GM20000 (cell line): ENCODE data around the gene METTL21A.
A peak's percentile ranks its signal among the peaks of the same experiment; 100 is the strongest.

Experiments used
- DNase-seq: peaks from one replicate; pipeline ENCODE4 v3.0.0; 2012; ENCODE audit warnings: low spot score
- CTCF ChIP-seq: IDR thresholded peaks from 2 replicates; pipeline ENCODE4 v1.5.1; 2012; ENCODE audit warnings: mild to moderate bottlenecking, control low read depth; ENCODE audit errors: extremely low read depth, missing control alignments

METTL21A gene

GRCh38 chr2:207625014-207625907 is at the start of gene METTL21A:
TSS of gene METTL21A (minus strand) at chr2:207625394. CDS start at chr2:207624375, 1,019 bp downstream.
- DNase-seq, result peak; percentile 99
- TF ChIP-seq CTCF, result peak; percentile 45

DNA sequence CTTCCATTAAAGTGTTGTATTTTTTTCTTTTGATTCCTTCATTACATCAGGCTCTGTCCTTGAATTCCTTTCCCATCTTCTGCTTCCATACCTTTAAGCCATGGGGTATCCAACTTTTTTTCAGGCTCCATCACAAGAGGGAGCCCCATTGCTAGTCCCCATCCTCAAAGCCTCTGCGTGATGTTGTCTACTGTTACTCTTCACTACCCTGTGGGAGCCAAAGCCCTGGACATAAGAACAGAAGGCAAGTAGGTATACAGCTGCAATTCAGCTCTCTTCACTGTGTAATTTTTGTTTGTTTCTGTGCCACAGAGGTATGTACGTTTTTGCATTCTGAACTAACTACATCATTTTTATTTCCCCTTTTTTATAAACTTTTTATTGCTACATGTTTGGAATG is 49.6 kb upstream of the METTL21A start:
- no peak for TF ChIP-seq CTCF
- DNase-seq, result no peak

GRCh38 chr2:207674266-207674774 is 49.1 kb upstream of the METTL21A start:
- DNase-seq, result no peak

DNA sequence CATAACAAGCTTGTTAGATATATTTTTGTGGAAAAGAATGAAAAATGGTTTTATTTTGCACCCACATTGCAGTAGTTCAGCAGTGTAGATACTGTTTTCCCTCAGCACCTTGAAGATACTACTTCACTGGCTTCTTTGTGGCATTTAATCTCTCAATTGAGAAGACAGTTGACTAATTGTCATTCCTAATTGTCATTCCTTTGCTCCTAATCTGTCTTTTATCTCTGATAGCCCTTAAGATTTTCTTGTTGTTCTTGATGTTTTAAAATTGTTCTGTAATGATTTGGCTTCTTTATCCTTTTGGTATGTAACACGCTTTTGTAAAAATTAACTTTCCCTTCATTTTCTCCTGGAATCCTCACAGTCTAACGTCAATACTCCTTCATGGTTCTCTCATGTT is 48.2 kb upstream of the METTL21A start:
- DNase-seq, result no peak
- no peak for TF ChIP-seq CTCF

More at GRCh38 chr2:207674266-207674774, 49.1 kb upstream of the METTL21A start:
- TF ChIP-seq CTCF, result no peak

- no peak for DNase-seq
- TF ChIP-seq CTCF, result no peak
Measured at GRCh38 chr2:207670887-207671286, 45.7 kb upstream of the METTL21A start.

- TF ChIP-seq CTCF, result no peak
- DNase-seq, result no peak
Measured at GRCh38 chr2:207663870-207664545, 38.8 kb upstream of the METTL21A start.

GRCh38 chr2:207662203-207662602 is 37.0 kb upstream of the METTL21A start:
- DNase-seq, result peak; percentile 41
- no peak for TF ChIP-seq CTCF
